Measurements from ENCODE around the gene SIGMAR1. TPM values are rescaled to one million over a fixed set of nuclear protein-coding genes. Genes with fewer than 3 reads are reported as not detected.
A peak's percentile ranks its signal among the peaks of the same experiment; 100 is the strongest.

SIGMAR1 gene
- total and polyA plus RNA-seq, 8 donors = 18.3 to 27.2 (median 22.5) TPM

GRCh38 chr9:34651876-34652601 lies 14.5 kb upstream of the SIGMAR1 start, which contains the start of gene IL11RA:
IL11RA (plus strand) TSS chr9:34652185; CDS start chr9:34655218, 3,033 bp downstream.
- 6 to 27% methylated on average over 22 to 24 of the region's 24 CpGs for WGBS, 2 donors
- peaks cover 0 to 3% (median 0%) of the 10 kb centered on the region in 3 donors for H3K36me3 ChIP-seq
- DNase-seq = peak; percentile 63 to 84 (median 70)
- H3K27me3 ChIP-seq = no peaks in the 10 kb centered on the region
- ATAC-seq = peak; percentile 44 to 71 (median 62)
- H3K27ac ChIP-seq = peak within 1 kb of the TSS; percentile 11 to 68 (median 42)
- FAIRE-seq = no peak
- intact Hi-C loops (cut with DNase I) = no loop called here
- H3K4me1 ChIP-seq = peaks cover 15 to 42% (median 27%) of the 10 kb centered on the region in 3 donors
- no peaks in the 10 kb centered on the region for H3K9me3 ChIP-seq
- H3K4me3 ChIP-seq = peak within 1 kb of the TSS in 2 of 4 donors; percentile 16 to 34
- no peak for TF ChIP-seq CTCF (IDR thresholded peaks at IDR 0.05)

GRCh38 chr9:34651321-34651720 lies 13.7 kb upstream of the SIGMAR1 start:
- FAIRE-seq = no peak
- peak in 1 of 6 donors; percentile 64 for DNase-seq
- peak in 1 of 4 donors; percentile 6 for ATAC-seq
- peaks cover 15 to 42% (median 27%) of the 10 kb centered on the region in 3 donors for H3K4me1 ChIP-seq
- 35 to 53% methylated on average over 4 of the region's 4 CpGs for WGBS, 2 donors
- no peaks in the 10 kb centered on the region for H3K27me3 ChIP-seq
- intact Hi-C loops (cut with DNase I) = no loop called here
- H3K9me3 ChIP-seq = no peaks in the 10 kb centered on the region
- peak overlapping the region in 2 of 4 donors; percentile 52 to 68 for H3K27ac ChIP-seq
- no peak for TF ChIP-seq CTCF (IDR thresholded peaks at IDR 0.05)
- peak overlapping the region in 1 of 4 donors; percentile 34 for H3K4me3 ChIP-seq
- peaks cover 0 to 3% (median 0%) of the 10 kb centered on the region in 3 donors for H3K36me3 ChIP-seq

DNA sequence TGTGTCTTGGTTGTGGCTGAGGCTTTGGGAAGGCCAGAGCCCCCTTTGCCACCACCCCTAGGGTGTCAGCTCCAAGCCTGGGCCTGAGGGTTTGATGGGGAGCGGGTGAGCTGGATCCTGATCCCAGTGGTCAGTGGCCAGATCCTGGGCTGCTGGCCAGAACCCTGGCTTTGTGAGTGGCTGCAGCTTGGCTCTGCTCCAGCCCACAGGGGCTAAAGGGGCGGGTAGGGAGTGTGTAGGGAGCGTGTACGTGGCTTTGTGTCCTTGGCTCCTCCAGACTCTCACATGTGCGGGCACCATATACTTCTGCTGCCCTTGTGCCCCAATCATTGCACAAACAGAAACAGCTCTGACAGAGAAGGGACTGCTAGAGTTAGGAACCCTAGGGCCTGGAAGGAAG lies 13.2 kb upstream of the SIGMAR1 start:
- Histone ChIP-seq H3K9me3 (no peaks in the 10 kb centered on the region), H3K4me1 (peaks cover 19 to 46% (median 31%) of the 10 kb centered on the region in 3 donors), H3K4me3 (no peak overlapping the region), H3K27ac (no peak overlapping the region), H3K27me3 (no peaks in the 10 kb centered on the region), H3K36me3 (peaks cover 0 to 3% (median 0%) of the 10 kb centered on the region in 3 donors)
- ATAC-seq (no peak), DNase-seq (peak in 2 of 6 donors; percentile 57 to 77), FAIRE-seq (no peak)
- no peak for TF ChIP-seq CTCF (IDR thresholded peaks at IDR 0.05)
- 52 to 58% methylated on average over 5 of the region's 5 CpGs for WGBS, 2 donors
- intact Hi-C loops (cut with DNase I) = no loop called here

DNA sequence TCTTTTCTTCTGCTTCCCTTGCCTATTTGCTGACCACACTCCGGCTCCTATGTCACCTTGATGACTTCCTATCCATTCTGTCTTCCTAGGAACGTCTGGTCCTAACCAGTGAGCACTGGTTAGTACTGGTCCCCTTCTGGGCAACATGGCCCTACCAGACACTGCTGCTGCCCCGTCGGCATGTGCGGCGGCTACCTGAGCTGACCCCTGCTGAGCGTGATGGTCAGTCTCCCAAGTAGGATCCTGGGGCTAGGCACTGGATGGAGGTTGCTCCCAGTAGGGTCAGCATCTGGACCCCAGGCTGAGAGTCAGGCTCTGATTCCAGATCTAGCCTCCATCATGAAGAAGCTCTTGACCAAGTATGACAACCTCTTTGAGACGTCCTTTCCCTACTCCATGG lies 11.1 kb upstream of the SIGMAR1 start:
- Histone ChIP-seq H3K4me3 (no peak overlapping the region), H3K4me1 (peaks cover 16 to 32% (median 27%) of the 10 kb centered on the region in 3 donors), H3K9me3 (no peaks in the 10 kb centered on the region), H3K36me3 (peaks cover 0 to 3% (median 0%) of the 10 kb centered on the region in 3 donors), H3K27ac (no peak overlapping the region), H3K27me3 (no peaks in the 10 kb centered on the region)
- intact Hi-C loops (cut with DNase I) = no loop called here
- DNase-seq = no peak
- ATAC-seq = no peak
- no peak for FAIRE-seq
- no peak for TF ChIP-seq CTCF (IDR thresholded peaks at IDR 0.05)
- WGBS, 2 donors = 89 to 94% methylated on average over 8 of the region's 8 CpGs

DNA sequence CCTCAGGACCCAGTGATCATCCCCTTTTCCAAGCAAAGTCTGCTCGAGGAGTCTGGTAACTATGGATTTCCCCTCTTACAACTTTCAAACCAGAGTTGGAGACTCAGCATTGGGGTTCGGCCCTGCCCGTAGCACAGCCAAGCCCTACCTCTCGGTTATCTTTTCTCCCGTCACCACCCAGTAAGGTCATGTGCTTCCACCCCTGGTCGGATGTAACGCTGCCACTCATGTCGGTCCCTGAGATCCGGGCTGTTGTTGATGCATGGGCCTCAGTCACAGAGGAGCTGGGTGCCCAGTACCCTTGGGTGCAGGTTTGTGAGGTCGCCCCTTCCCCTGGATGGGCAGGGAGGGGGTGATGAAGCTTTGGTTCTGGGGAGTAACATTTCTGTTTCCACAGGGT lies 10.1 kb upstream of the SIGMAR1 start:
- intact Hi-C loops (cut with DNase I) = no loop called here
- Histone ChIP-seq H3K9me3 (no peaks in the 10 kb centered on the region), H3K36me3 (peaks cover 0 to 3% (median 0%) of the 10 kb centered on the region in 3 donors), H3K4me3 (peak overlapping the region in 3 of 4 donors; percentile 53 to 65 (median 64)), H3K27me3 (no peaks in the 10 kb centered on the region), H3K27ac (peak overlapping the region in 1 of 4 donors; percentile 77), H3K4me1 (peaks cover 16 to 24% (median 21%) of the 10 kb centered on the region in 3 donors)
- no peak for FAIRE-seq
- no peak for DNase-seq
- TF ChIP-seq CTCF (IDR thresholded peaks at IDR 0.05) = no peak
- ATAC-seq = no peak
- WGBS, 2 donors = 18 to 22% methylated on average over 10 of the region's 10 CpGs

Measured in pancreas (tissue), 10 donors.